Keratinocyte (primary cell): ENCODE data around the gene RHBDF1. TPM values are rescaled to one million over a fixed set of nuclear protein-coding genes. Genes with fewer than 3 reads are reported as not detected.
"Not testable (repeated sequence)": the region's sequence is repeated elsewhere in the genome, so short reads cannot be mapped to it uniquely, and the experiment has no call there.

Experiments
- DNase-seq: peaks from one replicate; pipeline ENCODE4 v3.0.0-alpha.2; 2011; ENCODE audit warnings: low read depth, missing footprints, low spot score
- FAIRE-seq: peaks from 2 replicates; lab custom pipeline; 2011; peaks lifted over from hg19 to GRCh38; lab: Jason Lieb, UNC
- H2AFZ ChIP-seq: 2 replicates; pipeline ENCODE4 v1.6.0; 2012; ENCODE audit warnings: low read length, control low read depth, inconsistent platforms; ENCODE audit not compliant: control insufficient read depth
- H3K27ac ChIP-seq: 2 replicates; pipeline ENCODE4 v1.5.1; 2011; ENCODE audit warnings: low read length; ENCODE audit not compliant: control insufficient read depth, insufficient read depth
- H3K27me3 ChIP-seq: 3 replicates; pipeline ENCODE4 v1.6.0; 2011; ENCODE audit warnings: low read length; ENCODE audit not compliant: control insufficient read depth, insufficient read depth; ENCODE audit errors: extremely low read depth
- H3K36me3 ChIP-seq, 2 experiments: 2 replicates in 1 of 2; 3 replicates in 1 of 2; pipeline ENCODE4 v1.5.1; 2011; ENCODE audit warnings: low read length in 2 of 2, mild to moderate bottlenecking in 1 of 2; ENCODE audit not compliant: control insufficient read depth in 2 of 2, insufficient read depth in 2 of 2; ENCODE audit errors: extremely low read depth in 1 of 2
- H3K4me1 ChIP-seq: 3 replicates; pipeline ENCODE4 v1.5.1; 2011; ENCODE audit warnings: low read length; ENCODE audit not compliant: control insufficient read depth, insufficient read depth; ENCODE audit errors: extremely low read depth
- H3K4me2 ChIP-seq: 3 replicates; pipeline ENCODE4 v1.6.0; 2011; ENCODE audit warnings: low read depth, low read length; ENCODE audit not compliant: control insufficient read depth, insufficient read depth; ENCODE audit errors: extremely low read depth
- H3K4me3 ChIP-seq, 3 experiments: fragments of 200-600 bp in 1 of 3; sonication (generic) in 1 of 3; 2 replicates in 2 of 3; 3 replicates in 1 of 3; pipeline ENCODE4 v1.5.1; 2011 to 2016; ENCODE audit warnings: low read length in 3 of 3, mild to moderate bottlenecking in 3 of 3, control low read depth in 2 of 3, inconsistent platforms in 1 of 3, low read depth in 1 of 3, mixed read lengths in 1 of 3, mixed run types in 1 of 3, moderate library complexity in 1 of 3; ENCODE audit not compliant: control insufficient read depth in 2 of 3, insufficient read depth in 2 of 3; ENCODE audit errors: extremely low read depth in 1 of 3
- H3K79me2 ChIP-seq: 2 replicates; pipeline ENCODE4 v1.6.0; 2012; ENCODE audit warnings: low read length; ENCODE audit not compliant: control insufficient read depth, insufficient read depth
- H3K9ac ChIP-seq: 3 replicates; pipeline ENCODE4 v1.6.0; 2011; ENCODE audit warnings: low read length; ENCODE audit not compliant: control insufficient read depth, insufficient read depth; ENCODE audit errors: extremely low read depth
- H3K9me1 ChIP-seq: 3 replicates; pipeline ENCODE4 v1.6.0; 2011; ENCODE audit warnings: low read length; ENCODE audit not compliant: control insufficient read depth, insufficient read depth; ENCODE audit errors: extremely low read depth
- H3K9me3 ChIP-seq: 2 replicates; pipeline ENCODE4 v1.5.1; 2012; ENCODE audit warnings: low read depth, low read length; ENCODE audit not compliant: control insufficient read depth
- H4K20me1 ChIP-seq: 3 replicates; pipeline ENCODE4 v1.6.0; 2011; ENCODE audit warnings: low read length; ENCODE audit not compliant: control insufficient read depth, insufficient read depth; ENCODE audit errors: extremely low read depth
- EZH2 ChIP-seq: IDR thresholded peaks from one replicate; pipeline ENCODE4 v1.6.1; 2012; ENCODE audit warnings: inconsistent platforms, mild to moderate bottlenecking, low read length, moderate library complexity
- dilution Hi-C: fragments of 300-500 bp; cut with MboI; formaldehyde crosslinking; loops from one replicate; pipeline ENCODE4 v1.7.0; 2020; ENCODE audit warnings: low sequenced_read_pairs; ENCODE audit not compliant: extremely low pct_ligation_motif_present
- polyA plus RNA-seq, 5 experiments: library from polyadenylated mRNA; depleted of rRNA in 3 of 5; stranded (reverse) in 3 of 5; stranded (forward) in 1 of 5; unstranded in 1 of 5; fragments of >200 nt; gene quantifications; 1 replicate in 1 of 5; 2 replicates in 3 of 5; 3 replicates in 1 of 5; pipeline versions ENCODE4 v1.2.1 to v1.2.3, GENCODE V29; 2011 to 2012; ENCODE audit warnings: missing spikeins in 2 of 5, low read depth in 1 of 5, low replicate concordance in 1 of 5
- TF ChIP-seq, protein P1 (sequence below), 3 experiments: IDR thresholded peaks in 1 of 3; conservative IDR thresholded peaks in 1 of 3; optimal IDR thresholded peaks in 1 of 3; 2 replicates in 2 of 3; 3 replicates in 1 of 3; pipeline versions ENCODE3 to v1.5.1; 2011; ENCODE audit warnings: low read length in 3 of 3, mild to moderate bottlenecking in 3 of 3, moderate library complexity in 2 of 3, control low read depth in 1 of 3, inconsistent platforms in 1 of 3; ENCODE audit not compliant: insufficient read depth in 2 of 3; ENCODE audit errors: extremely low read depth in 1 of 3

RHBDF1 gene
- polyA plus RNA-seq, 1 donor (not counting 4 experiments of a cell fraction or from before 2014, with no cell fraction given) = 20.4 TPM

DNA sequence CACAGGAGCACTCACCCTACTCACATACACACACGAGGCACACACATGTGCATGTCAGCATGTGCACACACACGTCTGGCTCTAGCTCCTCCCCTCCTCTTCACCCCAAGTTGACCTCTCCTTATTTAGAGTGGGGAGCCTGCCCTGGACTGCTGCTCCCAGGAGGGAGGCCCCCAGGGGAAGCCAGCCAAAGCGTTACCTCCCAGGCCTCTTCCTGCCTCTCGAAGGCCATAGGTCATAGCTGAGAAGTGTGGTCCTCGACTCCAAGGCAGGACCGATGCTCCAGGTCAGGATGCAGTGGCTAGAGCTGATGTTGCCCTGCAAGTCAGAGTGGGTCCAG lies 37.8 kb downstream of the RHBDF1 start:
- FAIRE-seq (no peak), DNase-seq (no peak)
- dilution Hi-C loops = no loop called here
- Histone ChIP-seq H2AFZ (no peak overlapping the region), H3K9me3 (no peaks in the 10 kb centered on the region), H3K4me2 (no peak overlapping the region), H3K4me3 (no peak overlapping the region), H3K4me1 (peaks cover 3% of the 10 kb centered on the region), H3K27ac (no peak overlapping the region), H3K9ac (no peak overlapping the region), H3K9me1 (no peaks in the 10 kb centered on the region), H3K27me3 (no peaks in the 10 kb centered on the region), H4K20me1 (no peaks in the 10 kb centered on the region), H3K36me3 (peaks cover 2 to 5% of the 10 kb centered on the region in 2 experiments), H3K79me2 (no peaks in the 10 kb centered on the region)
- TF ChIP-seq, protein P1, sequence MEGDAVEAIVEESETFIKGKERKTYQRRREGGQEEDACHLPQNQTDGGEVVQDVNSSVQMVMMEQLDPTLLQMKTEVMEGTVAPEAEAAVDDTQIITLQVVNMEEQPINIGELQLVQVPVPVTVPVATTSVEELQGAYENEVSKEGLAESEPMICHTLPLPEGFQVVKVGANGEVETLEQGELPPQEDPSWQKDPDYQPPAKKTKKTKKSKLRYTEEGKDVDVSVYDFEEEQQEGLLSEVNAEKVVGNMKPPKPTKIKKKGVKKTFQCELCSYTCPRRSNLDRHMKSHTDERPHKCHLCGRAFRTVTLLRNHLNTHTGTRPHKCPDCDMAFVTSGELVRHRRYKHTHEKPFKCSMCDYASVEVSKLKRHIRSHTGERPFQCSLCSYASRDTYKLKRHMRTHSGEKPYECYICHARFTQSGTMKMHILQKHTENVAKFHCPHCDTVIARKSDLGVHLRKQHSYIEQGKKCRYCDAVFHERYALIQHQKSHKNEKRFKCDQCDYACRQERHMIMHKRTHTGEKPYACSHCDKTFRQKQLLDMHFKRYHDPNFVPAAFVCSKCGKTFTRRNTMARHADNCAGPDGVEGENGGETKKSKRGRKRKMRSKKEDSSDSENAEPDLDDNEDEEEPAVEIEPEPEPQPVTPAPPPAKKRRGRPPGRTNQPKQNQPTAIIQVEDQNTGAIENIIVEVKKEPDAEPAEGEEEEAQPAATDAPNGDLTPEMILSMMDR (optimal IDR thresholded peaks at IDR 0.05 in 1 of 3, IDR thresholded peaks at IDR 0.05 in 1 of 3, conservative IDR thresholded peaks at IDR 0.05 in 1 of 3; ENCODE audit: extremely low read depth in 1 of 3, insufficient read depth in 2 of 3, low read length in 3 of 3) = no peak
- TF ChIP-seq EZH2 = no peak

DNA sequence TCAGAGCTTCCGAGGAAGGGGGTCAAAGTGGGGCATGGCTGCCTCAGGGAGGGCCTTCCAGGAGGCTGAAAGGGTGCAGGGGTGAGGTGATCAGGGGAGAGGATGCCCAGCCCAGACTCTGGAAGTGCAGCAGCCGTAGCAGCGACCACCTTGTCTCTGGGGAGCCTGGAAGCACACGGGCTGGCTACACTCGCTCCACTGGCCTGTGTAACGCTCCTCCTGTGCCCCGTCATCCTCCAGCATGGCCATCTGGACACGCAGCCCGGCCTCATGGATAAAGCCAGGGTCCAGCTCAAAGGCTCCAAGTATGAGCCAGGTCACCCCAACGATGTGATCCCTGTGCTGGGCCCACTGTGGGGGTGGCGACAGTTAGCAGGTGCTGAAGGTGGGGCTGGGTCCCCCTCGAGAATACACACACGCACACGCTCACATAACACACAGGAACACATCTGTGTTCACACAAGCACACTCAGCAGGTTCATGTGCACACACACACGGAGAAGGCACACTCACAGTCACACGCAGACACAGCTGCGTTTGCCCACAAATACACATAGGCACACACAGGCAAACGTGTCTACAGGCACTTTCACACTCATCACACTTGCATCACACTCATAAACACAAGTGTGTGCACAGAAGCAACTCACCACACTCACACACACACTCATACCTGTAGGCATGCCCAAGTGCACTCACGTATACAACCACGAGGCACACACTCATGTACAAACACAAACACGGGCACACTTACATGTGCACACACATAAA lies 38.4 kb downstream of the RHBDF1 start:
- Histone ChIP-seq H3K79me2 (no peaks in the 10 kb centered on the region), H3K9me3 (no peaks in the 10 kb centered on the region), H3K4me2 (no peak overlapping the region), H3K9ac (no peak overlapping the region), H3K4me1 (peaks cover 3% of the 10 kb centered on the region), H2AFZ (no peak overlapping the region), H3K36me3 (peaks cover 1 to 5% of the 10 kb centered on the region in 2 experiments), H3K9me1 (no peaks in the 10 kb centered on the region), H3K27me3 (no peaks in the 10 kb centered on the region), H3K4me3 (no peak overlapping the region), H4K20me1 (no peaks in the 10 kb centered on the region), H3K27ac (no peak overlapping the region)
- FAIRE-seq = no peak
- TF ChIP-seq, protein P1 (optimal IDR thresholded peaks at IDR 0.05 in 1 of 3, IDR thresholded peaks at IDR 0.05 in 1 of 3, conservative IDR thresholded peaks at IDR 0.05 in 1 of 3; ENCODE audit: extremely low read depth in 1 of 3, insufficient read depth in 2 of 3, low read length in 3 of 3) = no peak
- TF ChIP-seq EZH2 = no peak
- no peak for DNase-seq
- dilution Hi-C loops = no loop called here

- H4K20me1 ChIP-seq, DNase-seq, dilution Hi-C loops, H3K27me3 ChIP-seq, H3K9ac ChIP-seq, FAIRE-seq, H3K36me3 ChIP-seq, H3K9me1 ChIP-seq, H3K79me2 ChIP-seq, H3K4me1 ChIP-seq, H2AFZ ChIP-seq, H3K27ac ChIP-seq, H3K9me3 ChIP-seq, H3K4me2 ChIP-seq, H3K4me3 ChIP-seq: not testable (repeated sequence)
Measured at GRCh38 chr16:33154-33876, 39.1 kb downstream of the RHBDF1 start.
